OCI-LY1 (cell line): ENCODE measurements around the gene BST1.

Experiments
- CTCF ChIP-seq: fragments of 200-600 bp; sonication (generic), shearing (Covaris generic); IDR thresholded peaks from 2 replicates; pipeline ENCODE4 v1.5.1; 2017; ENCODE audit warnings: mild to moderate bottlenecking, antibody characterized with exemption, low read length, moderate library complexity, mixed read lengths
- EZH2 ChIP-seq: fragments of 200-600 bp; sonication (generic), shearing (Covaris generic); IDR thresholded peaks from 2 replicates; pipeline ENCODE4 v1.8.0; 2017; ENCODE audit warnings: borderline replicate concordance, mixed run types, mild to moderate bottlenecking, antibody characterized with exemption, low read length, moderate library complexity, mixed read lengths

DNA sequence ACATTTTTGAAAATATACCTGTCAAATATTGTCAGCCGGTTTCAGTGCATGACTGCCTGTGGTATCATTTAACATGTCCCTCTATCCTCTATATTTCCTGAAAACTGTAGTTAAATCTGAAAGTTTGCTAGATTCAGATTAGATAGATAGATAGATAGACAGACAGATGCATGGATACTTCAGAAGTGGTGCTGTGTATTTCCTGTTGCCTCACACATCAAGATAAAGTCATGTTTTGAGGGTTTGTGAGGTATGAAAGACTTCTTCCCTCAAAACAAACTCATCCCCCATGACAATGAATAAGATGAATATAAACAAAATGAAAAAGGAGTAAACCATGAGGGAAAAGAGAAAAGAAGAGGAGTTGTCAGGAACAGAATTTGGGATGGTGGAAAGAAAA is 6.0 kb upstream of the BST1 start:
- TF ChIP-seq CTCF, result no peak
- TF ChIP-seq EZH2, result no peak
